Hepatocyte (in vitro differentiated cells): ENCODE results near the gene CACNA2D1.

Experiments
- EZH2 ChIP-seq: fragments of 200-600 bp; sonication (generic); IDR thresholded peaks from 2 replicates; pipeline ENCODE4 v1.6.1; 2016; ENCODE audit warnings: antibody characterized with exemption, mild to moderate bottlenecking, borderline replicate concordance
- EZH2phosphoT487 ChIP-seq: fragments of 200-600 bp; sonication (generic); IDR thresholded peaks from one replicate; pipeline ENCODE4 v1.6.1; 2018; ENCODE audit warnings: antibody characterized with exemption, mild to moderate bottlenecking, low read depth, moderate library complexity; ENCODE audit not compliant: unreplicated experiment, severe bottlenecking
- TF ChIP-seq, protein P1 (sequence below): fragments of 200-600 bp; sonication (generic); IDR thresholded peaks from 2 replicates; pipeline ENCODE4 v1.5.1; 2016; ENCODE audit warnings: antibody characterized with exemption, mild to moderate bottlenecking; ENCODE audit not compliant: poor library complexity

DNA sequence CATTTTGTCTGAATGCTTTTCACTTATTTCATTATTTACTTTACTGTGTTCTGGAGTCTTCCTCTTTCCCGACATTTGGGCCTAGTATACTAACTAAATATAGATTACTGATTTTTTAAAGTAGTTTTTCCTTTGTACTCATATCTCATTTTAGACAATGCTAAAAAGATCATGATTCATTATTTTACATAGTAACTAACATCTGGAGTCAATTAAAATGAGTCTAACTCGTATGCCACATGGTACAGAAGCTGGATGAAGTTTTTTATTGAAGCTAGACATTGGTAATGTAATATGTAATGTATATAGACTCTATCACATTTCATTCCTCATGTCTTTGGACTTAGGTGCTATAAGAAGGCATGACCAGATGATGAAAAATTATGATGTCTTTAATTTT, 517.4 kb downstream of the CACNA2D1 start:
- TF ChIP-seq, protein P1, sequence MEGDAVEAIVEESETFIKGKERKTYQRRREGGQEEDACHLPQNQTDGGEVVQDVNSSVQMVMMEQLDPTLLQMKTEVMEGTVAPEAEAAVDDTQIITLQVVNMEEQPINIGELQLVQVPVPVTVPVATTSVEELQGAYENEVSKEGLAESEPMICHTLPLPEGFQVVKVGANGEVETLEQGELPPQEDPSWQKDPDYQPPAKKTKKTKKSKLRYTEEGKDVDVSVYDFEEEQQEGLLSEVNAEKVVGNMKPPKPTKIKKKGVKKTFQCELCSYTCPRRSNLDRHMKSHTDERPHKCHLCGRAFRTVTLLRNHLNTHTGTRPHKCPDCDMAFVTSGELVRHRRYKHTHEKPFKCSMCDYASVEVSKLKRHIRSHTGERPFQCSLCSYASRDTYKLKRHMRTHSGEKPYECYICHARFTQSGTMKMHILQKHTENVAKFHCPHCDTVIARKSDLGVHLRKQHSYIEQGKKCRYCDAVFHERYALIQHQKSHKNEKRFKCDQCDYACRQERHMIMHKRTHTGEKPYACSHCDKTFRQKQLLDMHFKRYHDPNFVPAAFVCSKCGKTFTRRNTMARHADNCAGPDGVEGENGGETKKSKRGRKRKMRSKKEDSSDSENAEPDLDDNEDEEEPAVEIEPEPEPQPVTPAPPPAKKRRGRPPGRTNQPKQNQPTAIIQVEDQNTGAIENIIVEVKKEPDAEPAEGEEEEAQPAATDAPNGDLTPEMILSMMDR = no peak
- TF ChIP-seq EZH2 (no peak), EZH2phosphoT487 (no peak)
